HCT116 (cell line): ENCODE results near the gene SOS1. TPM values are rescaled to one million over a fixed set of nuclear protein-coding genes. Genes with fewer than 3 reads are reported as not detected.

Source experiments
- ATAC-seq: fragments of 200-7000 bp; cut with Tn5 transposase; 2 replicates; pipeline ENCODE4 v1.9.1; 2020; ENCODE audit warnings: mild to moderate bottlenecking, moderate library complexity
- BruUV-seq: library from RNA; stranded (reverse); fragments of 400-500 nt; replicated peaks from 2 replicates; lab custom pipeline; 2021; lab: Mats Ljungman, UMichigan
- CTCF ChIA-PET: fragments of 300-600 bp; sonication (Branson Sonifier 250); formaldehyde crosslinking; loops from one replicate; lab custom pipeline; 2021; ENCODE audit warnings: antibody characterized with exemption; lab: Charles Lee
- POLR2A ChIA-PET: fragments of 300-600, 350-600 bp; sonication (Branson Sonifier 250); formaldehyde crosslinking; loops from one replicate; lab custom pipeline; 2021; ENCODE audit warnings: antibody characterized with exemption; lab: Charles Lee
- RAD21 ChIA-PET, 2 experiments: fragments of 300-600 bp; sonication (Branson Sonifier 250); formaldehyde crosslinking; loops; one replicate each; lab custom pipeline; 2023; ENCODE audit warnings: low total read pairs in 2 of 2; ENCODE audit not compliant: uncharacterized antibody in 2 of 2, unreplicated experiment in 2 of 2, low non-redundant PET in 1 of 2; lab: Charles Lee
- DNase-seq: peaks from one replicate; pipeline ENCODE4 v3.0.0-alpha.2; 2010; ENCODE audit warnings: low read depth, low spot score
- H2AFZ ChIP-seq: fragments of 200-600 bp; shearing (Covaris generic), sonication (generic); 2 replicates; pipeline ENCODE4 v1.6.1; 2017; ENCODE audit warnings: low read depth, mixed run types, mixed read lengths, antibody characterized with exemption, low read length; ENCODE audit not compliant: poor library complexity, severe bottlenecking
- H3K27ac ChIP-seq: 2 replicates; pipeline ENCODE4 v1.5.1; 2012; ENCODE audit warnings: low read depth, low read length
- H3K27me3 ChIP-seq: fragments of 200-600 bp; sonication (generic); 2 replicates; pipeline ENCODE4 v1.6.1; 2016; ENCODE audit warnings: mixed run types, low read length, mixed read lengths; ENCODE audit not compliant: insufficient read depth
- H3K36me3 ChIP-seq, 2 experiments: fragments of 200-500 bp in 1 of 2; fragments of 200-600 bp in 1 of 2; sonication (Bioruptor generic) in 1 of 2; sonication (generic) in 1 of 2; 2 replicates each; pipeline versions ENCODE4 v1.5.1 to v1.6.1; 2014 to 2016; ENCODE audit warnings: low read length in 2 of 2, inconsistent platforms in 1 of 2, mixed read lengths in 1 of 2, mixed run types in 1 of 2; ENCODE audit not compliant: insufficient read depth in 2 of 2, control insufficient read depth in 1 of 2
- H3K4me1 ChIP-seq, 2 experiments: fragments of 200-600 bp in 1 of 2; sonication (generic) in 1 of 2; 2 replicates each; pipeline versions ENCODE4 v1.5.1 to v1.6.1; 2012 to 2017; ENCODE audit warnings: low read length in 2 of 2, inconsistent platforms in 1 of 2, mild to moderate bottlenecking in 1 of 2, mixed read lengths in 1 of 2, mixed run types in 1 of 2, moderate library complexity in 1 of 2; ENCODE audit not compliant: insufficient read depth in 2 of 2, control insufficient read depth in 1 of 2
- H3K4me2 ChIP-seq: fragments of 200-600 bp; sonication (generic); 2 replicates; pipeline ENCODE4 v1.6.1; 2017; ENCODE audit warnings: mixed run types, low read length, mixed read lengths
- H3K4me3 ChIP-seq, 2 experiments: fragments of 200-600 bp in 1 of 2; sonication (generic) in 1 of 2; replicated peaks in 1 of 2; 2 replicates each; pipeline ENCODE4 v1.5.1; 2011 to 2016; ENCODE audit warnings: low read length in 2 of 2, control low read depth in 1 of 2, low read depth in 1 of 2, mild to moderate bottlenecking in 1 of 2, mixed read lengths in 1 of 2, mixed run types in 1 of 2
- H3K79me2 ChIP-seq: fragments of 200-600 bp; sonication (generic); 2 replicates; pipeline ENCODE4 v1.6.1; 2017; ENCODE audit warnings: mild to moderate bottlenecking, mixed run types, low read length, moderate library complexity, mixed read lengths; ENCODE audit not compliant: insufficient read depth
- H3K9ac ChIP-seq: fragments of 200-600 bp; sonication (generic); 2 replicates; pipeline ENCODE4 v1.6.1; 2016; ENCODE audit warnings: low read length, mixed read lengths
- H3K9me2 ChIP-seq: fragments of 200-600 bp; sonication (generic), shearing (Covaris generic); 2 replicates; pipeline ENCODE4 v1.6.1; 2017; ENCODE audit warnings: mixed run types, mild to moderate bottlenecking, moderate library complexity; ENCODE audit not compliant: insufficient read depth
- H3K9me3 ChIP-seq, 2 experiments: fragments of 200-500 bp in 1 of 2; fragments of 200-600 bp in 1 of 2; sonication (Bioruptor generic) in 1 of 2; sonication (generic) in 1 of 2; 2 replicates each; pipeline ENCODE4 v1.6.1; 2014 to 2017; ENCODE audit warnings: low read length in 2 of 2, mixed read lengths in 2 of 2, inconsistent platforms in 1 of 2, low read depth in 1 of 2, mild to moderate bottlenecking in 1 of 2, mixed run types in 1 of 2, moderate library complexity in 1 of 2; ENCODE audit not compliant: control insufficient read depth in 1 of 2, insufficient read depth in 1 of 2
- H4K20me1 ChIP-seq: fragments of 200-600 bp; sonication (generic), shearing (Covaris generic); 2 replicates; pipeline ENCODE4 v1.6.1; 2017; ENCODE audit warnings: mixed run types, mild to moderate bottlenecking, moderate library complexity; ENCODE audit not compliant: insufficient read depth
- CEBPB ChIP-seq: IDR thresholded peaks from 2 replicates; pipeline ENCODE4 v1.6.1; 2012; ENCODE audit warnings: low read depth
- CTCF ChIP-seq, 3 experiments: fragments of 200-600 bp in 1 of 3; sonication (generic) in 1 of 3; IDR thresholded peaks in 2 of 3; conservative IDR thresholded peaks in 1 of 3; 2 replicates each; pipeline ENCODE4 v1.5.1; 2012 to 2017; ENCODE audit warnings: low read depth in 2 of 3, low read length in 2 of 3, antibody characterized with exemption in 1 of 3, borderline replicate concordance in 1 of 3, control low read depth in 1 of 3, mild to moderate bottlenecking in 1 of 3, mixed read lengths in 1 of 3, mixed run types in 1 of 3, moderate library complexity in 1 of 3; ENCODE audit not compliant: insufficient read depth in 1 of 3
- ELF1 ChIP-seq: IDR thresholded peaks from 2 replicates; pipeline ENCODE4 v1.6.1; 2012; ENCODE audit warnings: low read depth, borderline replicate concordance
- EZH2 ChIP-seq: fragments of 200-600 bp; sonication (generic); IDR thresholded peaks from 2 replicates; pipeline ENCODE4 v1.6.1; 2017; ENCODE audit warnings: antibody characterized with exemption, mixed run types
- EZH2phosphoT487 ChIP-seq: fragments of 200-600 bp; IDR thresholded peaks from 2 replicates; pipeline ENCODE4 v1.6.1; 2018; ENCODE audit warnings: antibody characterized with exemption, borderline replicate concordance
- FOSL1 ChIP-seq: IDR thresholded peaks from 2 replicates; pipeline ENCODE4 v1.6.1; 2012; ENCODE audit warnings: low read depth
- MAX ChIP-seq: IDR thresholded peaks from 2 replicates; pipeline ENCODE4 v1.6.1; 2012
- SIN3A ChIP-seq: IDR thresholded peaks from 2 replicates; pipeline ENCODE4 v1.6.1; 2012; ENCODE audit warnings: low read depth
- SP1 ChIP-seq: IDR thresholded peaks from 2 replicates; pipeline ENCODE4 v1.6.1; 2012; ENCODE audit warnings: low read depth
- YY1 ChIP-seq: IDR thresholded peaks from 2 replicates; pipeline ENCODE4 v1.6.1; 2011; ENCODE audit warnings: low read length, low read depth, moderate library complexity, mild to moderate bottlenecking; ENCODE audit not compliant: insufficient replicate concordance; ENCODE audit errors: extremely low read depth
- ZBTB33 ChIP-seq: IDR thresholded peaks from 2 replicates; pipeline ENCODE4 v1.6.1; 2011; ENCODE audit warnings: mild to moderate bottlenecking, low read length, moderate library complexity; ENCODE audit not compliant: insufficient replicate concordance; ENCODE audit errors: extremely low read depth
- ZFX ChIP-seq: fragments of 450-650 bp; IDR thresholded peaks from 2 replicates; pipeline ENCODE4 v1.6.1; 2017
- ZNF274 ChIP-seq: fragments of 200-500 bp; sonication (Bioruptor generic); IDR thresholded peaks from 2 replicates; pipeline ENCODE4 v1.6.1; 2014; ENCODE audit warnings: mild to moderate bottlenecking, low read depth, low read length, inconsistent platforms
- intact Hi-C: fragments of 100-400 bp; cut with micrococcal nuclease; formaldehyde crosslinking; loops from 2 replicates; pipeline ENCODE4 v1.10.0; 2022
- total RNA-seq: library from RNA; stranded (reverse); gene quantifications from one replicate; pipeline ENCODE4 v1.2.1, GENCODE V29; 2021; ENCODE audit not compliant: unreplicated experiment

The SOS1 gene
- total RNA-seq, 1 experiment from 2014 or later: 19.4 TPM

- POLR2A ChIA-PET: no interaction called here
- BruUV-seq: no TSS peak
- Histone ChIP-seq H3K4me2 (no peak overlapping the region), H3K27ac (no peak overlapping the region), H3K27me3 (no peaks in the 10 kb centered on the region), H3K36me3 (no peaks in the 10 kb centered on the region), H3K9ac (no peak overlapping the region), H3K9me2 (no peaks in the 10 kb centered on the region), H3K79me2 (no peaks in the 10 kb centered on the region), H3K4me1 (no peaks in the 10 kb centered on the region), H4K20me1 (no peaks in the 10 kb centered on the region), H3K9me3 (no peaks in the 10 kb centered on the region), H3K4me3 (no peak overlapping the region), H2AFZ (no peak overlapping the region)
- CTCF ChIA-PET: no interaction called here
- ATAC-seq (no peak), DNase-seq (no peak)
- RAD21 ChIA-PET: no interaction called here
- intact Hi-C loops: no loop called here
- TF ChIP-seq EZH2 (no peak), YY1 (no peak), ZNF274 (no peak), SIN3A (no peak), FOSL1 (no peak), SP1 (no peak), MAX (no peak), EZH2phosphoT487 (no peak), CEBPB (no peak), CTCF (IDR thresholded peaks at IDR 0.05 in 2 of 3, conservative IDR thresholded peaks at IDR 0.05 in 1 of 3; ENCODE audit: borderline replicate concordance in 1 of 3, insufficient read depth in 1 of 3, low read depth in 2 of 3, low read length in 2 of 3) (no peak), ZBTB33 (no peak), ELF1 (no peak), ZFX (no peak)
Observed at GRCh38 chr2:38960609-38961320, 160.1 kb downstream of the SOS1 start.
